HEK293 (cell line): ENCODE data around the gene ARSD.
A peak's percentile ranks its signal among the peaks of the same experiment; 100 is the strongest.

Source experiments
- CTCF ChIA-PET: fragments of 350-600 bp; formaldehyde crosslinking; extraction: SDS; loops from one replicate; lab custom pipeline; 2021; ENCODE audit warnings: antibody characterized with exemption; lab: Yijun Ruan, JAX
- POLR2A ChIA-PET: fragments of 300-600 bp; formaldehyde crosslinking; extraction: SDS; loops from one replicate; lab custom pipeline; 2020; ENCODE audit warnings: antibody characterized with exemption, inconsistent platforms; lab: Yijun Ruan, JAX
- H3K27ac ChIP-seq: fragments of 200-500 bp; sonication (Bioruptor generic); 2 replicates; pipeline ENCODE4 v1.5.1; 2014; ENCODE audit warnings: low read depth, low read length, control low read depth, inconsistent platforms; ENCODE audit errors: extremely low read depth
- H3K36me3 ChIP-seq, 2 experiments: fragments of 200-500 bp in 1 of 2; sonication (Bioruptor generic) in 1 of 2; 1 replicate in 1 of 2; 2 replicates in 1 of 2; pipeline ENCODE4 v1.5.1; 2014 to 2017; ENCODE audit warnings: inconsistent platforms in 2 of 2, low read length in 2 of 2; ENCODE audit not compliant: control insufficient read depth in 2 of 2, insufficient read depth in 1 of 2
- H3K4me1 ChIP-seq: fragments of 200-500 bp; sonication (Bioruptor generic); 2 replicates; pipeline ENCODE4 v1.5.1; 2014; ENCODE audit warnings: mild to moderate bottlenecking, low read length, inconsistent platforms; ENCODE audit not compliant: control insufficient read depth, insufficient read depth
- H3K4me3 ChIP-seq: 2 replicates; pipeline ENCODE4 v1.5.1; 2011; ENCODE audit warnings: low read depth, mild to moderate bottlenecking, control low read depth, low read length, moderate library complexity
- H3K9me3 ChIP-seq: fragments of 200-500 bp; sonication (Bioruptor generic); 2 replicates; pipeline ENCODE4 v1.5.1; 2014; ENCODE audit warnings: low read depth, low read length, inconsistent platforms; ENCODE audit not compliant: control insufficient read depth, insufficient read depth
- BCL11B ChIP-seq: fragments of 450-650 bp; formaldehyde crosslinking; IDR thresholded peaks from 2 replicates; pipeline ENCODE4 v1.5.1; 2016; ENCODE audit warnings: low read depth, missing biosample characterization, missing genetic modification characterization
- GLI2 ChIP-seq: fragments of 450-650 bp; formaldehyde crosslinking; IDR thresholded peaks from 2 replicates; pipeline ENCODE4; 2017; ENCODE audit warnings: missing biosample characterization, missing genetic modification characterization, low read depth, borderline replicate concordance
- KLF1 ChIP-seq: fragments of 450-650 bp; formaldehyde crosslinking; IDR thresholded peaks from 2 replicates; pipeline ENCODE4 v1.5.1; 2016; ENCODE audit warnings: missing biosample characterization, missing genetic modification characterization
- KLF8 ChIP-seq: fragments of 450-650 bp; formaldehyde crosslinking; IDR thresholded peaks from 2 replicates; pipeline ENCODE4 v1.5.1; 2016; ENCODE audit warnings: missing biosample characterization, missing genetic modification characterization
- PRDM6 ChIP-seq: fragments of 450-650 bp; formaldehyde crosslinking; IDR thresholded peaks from 2 replicates; pipeline ENCODE4 v1.5.1; 2017; ENCODE audit warnings: missing biosample characterization, missing genetic modification characterization
- SCRT1 ChIP-seq: fragments of 450-650 bp; formaldehyde crosslinking; IDR thresholded peaks from 2 replicates; pipeline ENCODE4 v1.5.1; 2016; ENCODE audit warnings: missing biosample characterization, missing genetic modification characterization, borderline replicate concordance
- SP2 ChIP-seq: fragments of 450-650 bp; formaldehyde crosslinking; IDR thresholded peaks from 2 replicates; pipeline ENCODE4 v1.5.1; 2016; ENCODE audit warnings: missing biosample characterization, missing genetic modification characterization
- ZBTB44 ChIP-seq: fragments of 450-650 bp; IDR thresholded peaks from 2 replicates; pipeline ENCODE4 v1.5.1; 2018; ENCODE audit warnings: missing biosample characterization, mild to moderate bottlenecking, missing genetic modification characterization
- ZBTB8A ChIP-seq: fragments of 450-650 bp; formaldehyde crosslinking; IDR thresholded peaks from 2 replicates; pipeline ENCODE4 v1.5.1; 2016; ENCODE audit warnings: missing biosample characterization, missing genetic modification characterization
- ZFP37 ChIP-seq: fragments of 450-650 bp; formaldehyde crosslinking; IDR thresholded peaks from 2 replicates; pipeline ENCODE4 v1.5.1; 2016; ENCODE audit warnings: missing biosample characterization, missing genetic modification characterization
- ZNF112 ChIP-seq: fragments of 450-650 bp; formaldehyde crosslinking; IDR thresholded peaks from 2 replicates; pipeline ENCODE4 v1.5.0; 2017; ENCODE audit warnings: missing biosample characterization, missing genetic modification characterization
- ZNF16 ChIP-seq: fragments of 450-650 bp; formaldehyde crosslinking; IDR thresholded peaks from 2 replicates; pipeline ENCODE4 v1.5.1; 2016; ENCODE audit warnings: low read depth, missing biosample characterization, missing genetic modification characterization
- ZNF175 ChIP-seq: fragments of 450-650 bp; formaldehyde crosslinking; IDR thresholded peaks from 2 replicates; pipeline ENCODE4 v1.5.1; 2016; ENCODE audit warnings: missing biosample characterization, missing genetic modification characterization
- ZNF2 ChIP-seq: fragments of 450-650 bp; formaldehyde crosslinking; IDR thresholded peaks from 2 replicates; pipeline ENCODE4 v1.5.1; 2016; ENCODE audit warnings: missing biosample characterization, missing genetic modification characterization
- ZNF266 ChIP-seq: fragments of 450-650 bp; formaldehyde crosslinking; IDR thresholded peaks from 2 replicates; pipeline ENCODE4 v1.5.1; 2016; ENCODE audit warnings: missing biosample characterization, missing genetic modification characterization, low read depth
- ZNF280C ChIP-seq: fragments of 450-650 bp; formaldehyde crosslinking; IDR thresholded peaks from 2 replicates; pipeline ENCODE4 v1.5.1; 2016; ENCODE audit warnings: missing biosample characterization, missing genetic modification characterization
- ZNF292 ChIP-seq: fragments of 450-650 bp; formaldehyde crosslinking; IDR thresholded peaks from 2 replicates; pipeline ENCODE4 v1.5.1; 2016; ENCODE audit warnings: low read depth, missing biosample characterization, missing genetic modification characterization, borderline replicate concordance
- ZNF426 ChIP-seq: fragments of 450-650 bp; formaldehyde crosslinking; IDR thresholded peaks from 2 replicates; pipeline ENCODE4 v1.5.1; 2017; ENCODE audit warnings: missing biosample characterization, missing genetic modification characterization, mild to moderate bottlenecking, inconsistent platforms, moderate library complexity
- ZNF488 ChIP-seq: fragments of 450-650 bp; formaldehyde crosslinking; IDR thresholded peaks from 2 replicates; pipeline ENCODE4 v1.5.1; 2016; ENCODE audit warnings: missing biosample characterization, missing genetic modification characterization
- ZNF585B ChIP-seq: fragments of 450-650 bp; formaldehyde crosslinking; IDR thresholded peaks from 2 replicates; pipeline ENCODE4 v1.5.1; 2016; ENCODE audit warnings: missing biosample characterization, missing genetic modification characterization
- ZNF623 ChIP-seq: fragments of 450-650 bp; formaldehyde crosslinking; IDR thresholded peaks from 2 replicates; pipeline ENCODE4 v1.5.1; 2016; ENCODE audit warnings: missing biosample characterization, missing genetic modification characterization
- TF ChIP-seq, protein P1 (sequence below): fragments of 450-650 bp; formaldehyde crosslinking; IDR thresholded peaks from 2 replicates; pipeline ENCODE4 v1.5.1; 2016; ENCODE audit warnings: missing biosample characterization, missing genetic modification characterization, borderline replicate concordance

The ARSD gene

GRCh38 chrX:2978639-2979038 lies 49.5 kb upstream of the ARSD start (continued):
- TF ChIP-seq ZBTB8A (tag by site-specific recombination) (peak; percentile 35; the same call in 1 of the 2 replicates), ZNF426 (peak; percentile 68), ZNF266 (tag by site-specific recombination) (0 out of 2 replicates have a peak, but pooled peaks have one; percentile 14), ZNF623 (peak; percentile 38; the same call in 1 of the 2 replicates)

GRCh38 chrX:2974961-2975360 lies 45.8 kb upstream of the ARSD start:
- H3K27ac ChIP-seq: no peak overlapping the region
- no peaks in the 10 kb centered on the region for H3K9me3 ChIP-seq
- H3K4me1 ChIP-seq: no peaks in the 10 kb centered on the region
- no peak for TF ChIP-seq KLF1
- TF ChIP-seq, protein P1, sequence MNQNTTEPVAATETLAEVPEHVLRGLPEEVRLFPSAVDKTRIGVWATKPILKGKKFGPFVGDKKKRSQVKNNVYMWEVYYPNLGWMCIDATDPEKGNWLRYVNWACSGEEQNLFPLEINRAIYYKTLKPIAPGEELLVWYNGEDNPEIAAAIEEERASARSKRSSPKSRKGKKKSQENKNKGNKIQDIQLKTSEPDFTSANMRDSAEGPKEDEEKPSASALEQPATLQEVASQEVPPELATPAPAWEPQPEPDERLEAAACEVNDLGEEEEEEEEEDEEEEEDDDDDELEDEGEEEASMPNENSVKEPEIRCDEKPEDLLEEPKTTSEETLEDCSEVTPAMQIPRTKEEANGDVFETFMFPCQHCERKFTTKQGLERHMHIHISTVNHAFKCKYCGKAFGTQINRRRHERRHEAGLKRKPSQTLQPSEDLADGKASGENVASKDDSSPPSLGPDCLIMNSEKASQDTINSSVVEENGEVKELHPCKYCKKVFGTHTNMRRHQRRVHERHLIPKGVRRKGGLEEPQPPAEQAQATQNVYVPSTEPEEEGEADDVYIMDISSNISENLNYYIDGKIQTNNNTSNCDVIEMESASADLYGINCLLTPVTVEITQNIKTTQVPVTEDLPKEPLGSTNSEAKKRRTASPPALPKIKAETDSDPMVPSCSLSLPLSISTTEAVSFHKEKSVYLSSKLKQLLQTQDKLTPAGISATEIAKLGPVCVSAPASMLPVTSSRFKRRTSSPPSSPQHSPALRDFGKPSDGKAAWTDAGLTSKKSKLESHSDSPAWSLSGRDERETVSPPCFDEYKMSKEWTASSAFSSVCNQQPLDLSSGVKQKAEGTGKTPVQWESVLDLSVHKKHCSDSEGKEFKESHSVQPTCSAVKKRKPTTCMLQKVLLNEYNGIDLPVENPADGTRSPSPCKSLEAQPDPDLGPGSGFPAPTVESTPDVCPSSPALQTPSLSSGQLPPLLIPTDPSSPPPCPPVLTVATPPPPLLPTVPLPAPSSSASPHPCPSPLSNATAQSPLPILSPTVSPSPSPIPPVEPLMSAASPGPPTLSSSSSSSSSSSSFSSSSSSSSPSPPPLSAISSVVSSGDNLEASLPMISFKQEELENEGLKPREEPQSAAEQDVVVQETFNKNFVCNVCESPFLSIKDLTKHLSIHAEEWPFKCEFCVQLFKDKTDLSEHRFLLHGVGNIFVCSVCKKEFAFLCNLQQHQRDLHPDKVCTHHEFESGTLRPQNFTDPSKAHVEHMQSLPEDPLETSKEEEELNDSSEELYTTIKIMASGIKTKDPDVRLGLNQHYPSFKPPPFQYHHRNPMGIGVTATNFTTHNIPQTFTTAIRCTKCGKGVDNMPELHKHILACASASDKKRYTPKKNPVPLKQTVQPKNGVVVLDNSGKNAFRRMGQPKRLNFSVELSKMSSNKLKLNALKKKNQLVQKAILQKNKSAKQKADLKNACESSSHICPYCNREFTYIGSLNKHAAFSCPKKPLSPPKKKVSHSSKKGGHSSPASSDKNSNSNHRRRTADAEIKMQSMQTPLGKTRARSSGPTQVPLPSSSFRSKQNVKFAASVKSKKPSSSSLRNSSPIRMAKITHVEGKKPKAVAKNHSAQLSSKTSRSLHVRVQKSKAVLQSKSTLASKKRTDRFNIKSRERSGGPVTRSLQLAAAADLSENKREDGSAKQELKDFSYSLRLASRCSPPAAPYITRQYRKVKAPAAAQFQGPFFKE: no peak
- TF ChIP-seq ZNF292: no peak
- TF ChIP-seq ZBTB44 (tag by site-specific recombination): no peak
- no peak for TF ChIP-seq ZFP37 (tag by site-specific recombination)
- TF ChIP-seq SCRT1 (tag by site-specific recombination): no peak
- TF ChIP-seq SP2: no peak
- TF ChIP-seq ZNF585B (tag by site-specific recombination): no peak
- no peak for TF ChIP-seq GLI2
- no peak for TF ChIP-seq ZNF16
- no peak for TF ChIP-seq ZNF175 (tag by site-specific recombination)
- TF ChIP-seq ZNF2 (tag by site-specific recombination): no peak
- TF ChIP-seq KLF8 (tag by site-specific recombination): no peak
- TF ChIP-seq ZNF488: no peak
- no peak for TF ChIP-seq ZNF280C (tag by site-specific recombination)
- no peak for TF ChIP-seq ZNF112 (tag by site-specific recombination)
- no peak for TF ChIP-seq BCL11B (tag by site-specific recombination)
- TF ChIP-seq PRDM6 (tag by site-specific recombination): no peak
- CTCF ChIA-PET: no interaction called here
- no peak overlapping the region for H3K4me3 ChIP-seq
- peaks cover 0 to 5% of the 10 kb centered on the region in 2 experiments; a peak in 1 of 3 replicates for H3K36me3 ChIP-seq
- POLR2A ChIA-PET: no interaction called here
